OCI-LY3 (cell line): ENCODE data around the gene CLTB.

Experiments used
- H2AFZ ChIP-seq: fragments of 200-600, 300-600 bp; shearing (Covaris generic); 2 replicates; pipeline ENCODE4 v1.6.0; 2014; ENCODE audit warnings: antibody characterized with exemption, low read depth, low read length
- H3K27ac ChIP-seq: fragments of 200-600, 300-600 bp; sonication (generic); 2 replicates; pipeline ENCODE4 v1.5.1; 2014; ENCODE audit warnings: mild to moderate bottlenecking, low read length, moderate library complexity, mixed read lengths
- H3K27me3 ChIP-seq: fragments of 200-600, 300-600 bp; sonication (generic); 2 replicates; pipeline ENCODE4 v1.6.1; 2014; ENCODE audit warnings: low read depth, low read length, mixed read lengths
- H3K36me3 ChIP-seq: fragments of 200-600, 300-600 bp; sonication (generic); replicated peaks from 2 replicates; pipeline ENCODE3; 2014; ENCODE audit warnings: low read depth, low read length, mixed read lengths
- H3K4me1 ChIP-seq: fragments of 300-600, 200-600 bp; sonication (generic); 2 replicates; pipeline ENCODE4 v1.6.1; 2014; ENCODE audit warnings: low read length, mixed read lengths
- H3K4me2 ChIP-seq: fragments of 200-600, 300-600 bp; sonication (generic); 2 replicates; pipeline ENCODE4 v1.6.1; 2014; ENCODE audit warnings: low read length, mixed read lengths
- H3K4me3 ChIP-seq: fragments of 300-600, 200-600 bp; sonication (generic); 2 replicates; pipeline ENCODE4 v1.5.1; 2014; ENCODE audit warnings: antibody characterized with exemption, mild to moderate bottlenecking, low read length, moderate library complexity
- H3K79me2 ChIP-seq: fragments of 300-600, 200-600 bp; shearing (Covaris generic); 2 replicates; pipeline ENCODE4 v1.6.1; 2014; ENCODE audit warnings: mild to moderate bottlenecking, low read length, mixed read lengths
- H3K9ac ChIP-seq: fragments of 300-600, 200-600 bp; shearing (Covaris generic); 2 replicates; pipeline ENCODE4 v1.6.0; 2014; ENCODE audit warnings: mild to moderate bottlenecking, low read length, moderate library complexity
- H3K9me3 ChIP-seq: fragments of 200-600, 300-600 bp; shearing (Covaris generic); 2 replicates; pipeline ENCODE4 v1.6.1; 2014; ENCODE audit warnings: low read length, mixed read lengths; ENCODE audit not compliant: insufficient read depth
- H4K20me1 ChIP-seq: fragments of 200-600, 300-600 bp; sonication (generic); 2 replicates; pipeline ENCODE4 v1.6.1; 2016; ENCODE audit warnings: low read length, mixed read lengths; ENCODE audit not compliant: insufficient read depth
- EZH2phosphoT487 ChIP-seq: fragments of 200-600 bp; shearing (Covaris generic); IDR thresholded peaks from 2 replicates; pipeline ENCODE4 v1.6.1; 2018; ENCODE audit warnings: antibody characterized with exemption, mixed run types, low read depth
- TF ChIP-seq, protein P1 (sequence below): fragments of 200-600, 300-600 bp; sonication (generic); IDR thresholded peaks from 2 replicates; pipeline ENCODE4 v1.5.1; 2014; ENCODE audit warnings: antibody characterized with exemption, low read length, low read depth

CLTB gene

GRCh38 chr5:176414704-176415103 is 1.6 kb downstream of the CLTB start:
- Histone ChIP-seq H3K9me3 (no peaks in the 10 kb centered on the region), H3K27ac (no peak overlapping the region), H3K27me3 (no peaks in the 10 kb centered on the region), H4K20me1 (no peaks in the 10 kb centered on the region), H3K4me2 (no peak overlapping the region), H3K9ac (no peak overlapping the region), H3K4me3 (no peak overlapping the region), H3K36me3 (no peaks in the 10 kb centered on the region), H3K4me1 (peaks cover 15% of the 10 kb centered on the region), H3K79me2 (peaks cover 6% of the 10 kb centered on the region), H2AFZ (no peak overlapping the region)
- no peak for TF ChIP-seq EZH2phosphoT487
- TF ChIP-seq, protein P1, sequence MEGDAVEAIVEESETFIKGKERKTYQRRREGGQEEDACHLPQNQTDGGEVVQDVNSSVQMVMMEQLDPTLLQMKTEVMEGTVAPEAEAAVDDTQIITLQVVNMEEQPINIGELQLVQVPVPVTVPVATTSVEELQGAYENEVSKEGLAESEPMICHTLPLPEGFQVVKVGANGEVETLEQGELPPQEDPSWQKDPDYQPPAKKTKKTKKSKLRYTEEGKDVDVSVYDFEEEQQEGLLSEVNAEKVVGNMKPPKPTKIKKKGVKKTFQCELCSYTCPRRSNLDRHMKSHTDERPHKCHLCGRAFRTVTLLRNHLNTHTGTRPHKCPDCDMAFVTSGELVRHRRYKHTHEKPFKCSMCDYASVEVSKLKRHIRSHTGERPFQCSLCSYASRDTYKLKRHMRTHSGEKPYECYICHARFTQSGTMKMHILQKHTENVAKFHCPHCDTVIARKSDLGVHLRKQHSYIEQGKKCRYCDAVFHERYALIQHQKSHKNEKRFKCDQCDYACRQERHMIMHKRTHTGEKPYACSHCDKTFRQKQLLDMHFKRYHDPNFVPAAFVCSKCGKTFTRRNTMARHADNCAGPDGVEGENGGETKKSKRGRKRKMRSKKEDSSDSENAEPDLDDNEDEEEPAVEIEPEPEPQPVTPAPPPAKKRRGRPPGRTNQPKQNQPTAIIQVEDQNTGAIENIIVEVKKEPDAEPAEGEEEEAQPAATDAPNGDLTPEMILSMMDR, result no peak

GRCh38 chr5:176413709-176414191 is 2.6 kb downstream of the CLTB start:
- H2AFZ ChIP-seq, result no peak overlapping the region
- H4K20me1 ChIP-seq, result no peaks in the 10 kb centered on the region
- TF ChIP-seq, protein P1, result no peak
- TF ChIP-seq EZH2phosphoT487, result no peak
- H3K4me3 ChIP-seq, result no peak overlapping the region
- no peak overlapping the region for H3K27ac ChIP-seq
- no peak overlapping the region for H3K4me2 ChIP-seq
- H3K27me3 ChIP-seq, result no peaks in the 10 kb centered on the region
- no peaks in the 10 kb centered on the region for H3K36me3 ChIP-seq
- H3K79me2 ChIP-seq, result peaks cover 6% of the 10 kb centered on the region
- H3K4me1 ChIP-seq, result peaks cover 15% of the 10 kb centered on the region
- no peak overlapping the region for H3K9ac ChIP-seq
- no peaks in the 10 kb centered on the region for H3K9me3 ChIP-seq

- H3K9ac ChIP-seq, result no peak overlapping the region
- no peaks in the 10 kb centered on the region for H3K36me3 ChIP-seq
- H3K27ac ChIP-seq, result no peak overlapping the region
- no peaks in the 10 kb centered on the region for H3K9me3 ChIP-seq
- H4K20me1 ChIP-seq, result no peaks in the 10 kb centered on the region
- TF ChIP-seq EZH2phosphoT487, result no peak
- TF ChIP-seq, protein P1, result no peak
- peaks cover 15% of the 10 kb centered on the region for H3K4me1 ChIP-seq
- H2AFZ ChIP-seq, result no peak overlapping the region
- H3K79me2 ChIP-seq, result peaks cover 6% of the 10 kb centered on the region
- no peak overlapping the region for H3K4me3 ChIP-seq
- H3K27me3 ChIP-seq, result no peaks in the 10 kb centered on the region
- H3K4me2 ChIP-seq, result no peak overlapping the region
Measured at GRCh38 chr5:176413255-176413565, 3.1 kb downstream of the CLTB start.

GRCh38 chr5:176412517-176413254 is 3.7 kb downstream of the CLTB start:
- no peak overlapping the region for H2AFZ ChIP-seq
- peaks cover 3% of the 10 kb centered on the region for H3K36me3 ChIP-seq
- no peaks in the 10 kb centered on the region for H3K9me3 ChIP-seq
- TF ChIP-seq, protein P1, result no peak
- TF ChIP-seq EZH2phosphoT487, result no peak
- H3K4me2 ChIP-seq, result no peak overlapping the region
- peaks cover 15% of the 10 kb centered on the region for H3K4me1 ChIP-seq
- no peaks in the 10 kb centered on the region for H3K27me3 ChIP-seq
- peaks cover 6% of the 10 kb centered on the region for H3K79me2 ChIP-seq
- no peak overlapping the region for H3K9ac ChIP-seq
- no peaks in the 10 kb centered on the region for H4K20me1 ChIP-seq
- no peak overlapping the region for H3K4me3 ChIP-seq
- H3K27ac ChIP-seq, result no peak overlapping the region
